ENCODE data around the gene MCOLN2. TPM values are rescaled to one million over a fixed set of nuclear protein-coding genes. Genes with fewer than 3 reads are reported as not detected.

Gene MCOLN2
- total RNA-seq, 2 donors from 2014 or later = 1.1 to 6.8 TPM

DNA sequence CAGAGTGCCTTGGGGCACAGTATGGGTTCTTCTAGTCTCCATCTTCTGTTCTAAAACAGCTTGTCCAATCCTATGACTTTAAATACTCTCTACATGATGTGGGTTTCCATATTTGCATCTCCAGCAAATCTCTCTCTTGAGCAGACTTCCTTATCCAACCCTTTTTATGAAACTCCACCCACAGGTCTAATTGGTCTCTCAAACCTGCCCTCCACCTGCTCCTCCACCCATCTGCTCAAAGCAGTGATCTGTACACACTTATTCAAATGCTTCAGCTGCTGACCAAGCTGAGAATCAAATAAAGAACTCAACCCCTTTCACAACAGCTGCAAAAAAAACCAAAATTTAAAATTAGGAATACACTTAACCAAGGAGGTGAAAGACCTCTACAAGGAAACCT is 11.5 kb downstream of the MCOLN2 start:
- no peaks in the 10 kb centered on the region for H3K9me3 ChIP-seq
- TF ChIP-seq, protein P1, sequence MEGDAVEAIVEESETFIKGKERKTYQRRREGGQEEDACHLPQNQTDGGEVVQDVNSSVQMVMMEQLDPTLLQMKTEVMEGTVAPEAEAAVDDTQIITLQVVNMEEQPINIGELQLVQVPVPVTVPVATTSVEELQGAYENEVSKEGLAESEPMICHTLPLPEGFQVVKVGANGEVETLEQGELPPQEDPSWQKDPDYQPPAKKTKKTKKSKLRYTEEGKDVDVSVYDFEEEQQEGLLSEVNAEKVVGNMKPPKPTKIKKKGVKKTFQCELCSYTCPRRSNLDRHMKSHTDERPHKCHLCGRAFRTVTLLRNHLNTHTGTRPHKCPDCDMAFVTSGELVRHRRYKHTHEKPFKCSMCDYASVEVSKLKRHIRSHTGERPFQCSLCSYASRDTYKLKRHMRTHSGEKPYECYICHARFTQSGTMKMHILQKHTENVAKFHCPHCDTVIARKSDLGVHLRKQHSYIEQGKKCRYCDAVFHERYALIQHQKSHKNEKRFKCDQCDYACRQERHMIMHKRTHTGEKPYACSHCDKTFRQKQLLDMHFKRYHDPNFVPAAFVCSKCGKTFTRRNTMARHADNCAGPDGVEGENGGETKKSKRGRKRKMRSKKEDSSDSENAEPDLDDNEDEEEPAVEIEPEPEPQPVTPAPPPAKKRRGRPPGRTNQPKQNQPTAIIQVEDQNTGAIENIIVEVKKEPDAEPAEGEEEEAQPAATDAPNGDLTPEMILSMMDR (IDR thresholded peaks at IDR 0.05) = no peak
- no peak for TF ChIP-seq POLR2A (IDR thresholded peaks at IDR 0.05)
- no peak for TF ChIP-seq POLR2AphosphoS5 (IDR thresholded peaks at IDR 0.05)
- no peak for DNase-seq (ENCODE audit: low spot score)
- H3K27me3 ChIP-seq (replicated peaks; ENCODE audit: insufficient read depth) = no peaks in the 10 kb centered on the region
- no peak overlapping the region for H3K4me3 ChIP-seq
- intact Hi-C loops (cut with DNase I) = no loop called here
- no peaks in the 10 kb centered on the region for H3K4me1 ChIP-seq (replicated peaks)
- H3K36me3 ChIP-seq = no peaks in the 10 kb centered on the region
- H3K27ac ChIP-seq = no peak overlapping the region

DNA sequence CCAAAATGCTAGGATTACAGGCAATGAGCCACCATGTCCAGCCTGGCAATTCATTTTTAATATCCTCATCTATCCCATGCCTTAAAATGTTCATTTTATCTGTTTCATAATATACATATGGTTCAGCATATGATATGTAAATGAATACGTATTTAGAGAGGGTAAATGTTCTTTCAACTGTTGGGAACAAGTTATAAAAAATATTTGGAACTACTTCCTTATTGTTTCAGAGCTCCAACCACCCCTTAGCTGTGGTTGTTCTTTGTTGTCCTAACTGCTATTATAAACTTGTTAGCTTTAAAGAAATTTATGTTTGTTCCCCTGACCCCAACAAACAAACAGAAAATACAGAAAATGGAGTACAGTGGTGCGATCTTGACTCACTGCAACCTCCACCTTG is 14.5 kb downstream of the MCOLN2 start:
- DNase-seq (ENCODE audit: low spot score) = no peak
- H3K36me3 ChIP-seq = no peaks in the 10 kb centered on the region
- H3K9me3 ChIP-seq = no peaks in the 10 kb centered on the region
- H3K27me3 ChIP-seq (replicated peaks; ENCODE audit: insufficient read depth) = no peaks in the 10 kb centered on the region
- WGBS = 83% methylated on average over 2 of the region's 2 CpGs
- H3K4me3 ChIP-seq = no peak overlapping the region
- no peak overlapping the region for H3K27ac ChIP-seq
- TF ChIP-seq, protein P1 (IDR thresholded peaks at IDR 0.05) = no peak
- no peak for TF ChIP-seq POLR2AphosphoS5 (IDR thresholded peaks at IDR 0.05)
- no peak for TF ChIP-seq POLR2A (IDR thresholded peaks at IDR 0.05)
- intact Hi-C loops (cut with DNase I) = no loop called here
- H3K4me1 ChIP-seq (replicated peaks) = no peaks in the 10 kb centered on the region

- H3K36me3 ChIP-seq = no peaks in the 10 kb centered on the region
- WGBS = 52% methylated on average over 2 of the region's 2 CpGs
- no peaks in the 10 kb centered on the region for H3K4me1 ChIP-seq (replicated peaks)
- no peak overlapping the region for H3K4me3 ChIP-seq
- H3K27ac ChIP-seq = no peak overlapping the region
- no peaks in the 10 kb centered on the region for H3K9me3 ChIP-seq
- DNase-seq (ENCODE audit: low spot score) = no peak
- no peaks in the 10 kb centered on the region for H3K27me3 ChIP-seq (replicated peaks; ENCODE audit: insufficient read depth)
- TF ChIP-seq, protein P1 (IDR thresholded peaks at IDR 0.05) = no peak
- no peak for TF ChIP-seq POLR2AphosphoS5 (IDR thresholded peaks at IDR 0.05)
- TF ChIP-seq POLR2A (IDR thresholded peaks at IDR 0.05) = no peak
- intact Hi-C loops (cut with DNase I) = no loop called here
These were observed 21.9 kb downstream of the MCOLN2 start for GRCh38 chr1:84975035-84975434.

GRCh38 chr1:84973498-84974334 is 23.2 kb downstream of the MCOLN2 start:
- H3K36me3 ChIP-seq = no peaks in the 10 kb centered on the region
- no peaks in the 10 kb centered on the region for H3K27me3 ChIP-seq (replicated peaks; ENCODE audit: insufficient read depth)
- 72% methylated on average over 7 of the region's 7 CpGs for WGBS
- no peak overlapping the region for H3K4me3 ChIP-seq
- H3K9me3 ChIP-seq = no peaks in the 10 kb centered on the region
- no peak for DNase-seq (ENCODE audit: low spot score)
- TF ChIP-seq, protein P1 (IDR thresholded peaks at IDR 0.05) = no peak
- intact Hi-C loops (cut with DNase I) = no loop called here
- no peak overlapping the region for H3K27ac ChIP-seq
- H3K4me1 ChIP-seq (replicated peaks) = no peaks in the 10 kb centered on the region

- intact Hi-C loops (cut with DNase I) = no loop called here
- TF ChIP-seq POLR2AphosphoS5 (IDR thresholded peaks at IDR 0.05) (no peak), POLR2A (IDR thresholded peaks at IDR 0.05) (no peak)
- TF ChIP-seq, protein P1 (IDR thresholded peaks at IDR 0.05) = no peak
- Histone ChIP-seq H3K4me3 (no peak overlapping the region), H3K9me3 (no peaks in the 10 kb centered on the region), H3K4me1 (replicated peaks) (no peaks in the 10 kb centered on the region), H3K27ac (no peak overlapping the region), H3K36me3 (no peaks in the 10 kb centered on the region), H3K27me3 (replicated peaks; ENCODE audit: insufficient read depth) (no peaks in the 10 kb centered on the region)
- no peak for DNase-seq (ENCODE audit: low spot score)
- WGBS = 80% methylated on average over 1 of the region's 1 CpG
These were observed 24.4 kb downstream of the MCOLN2 start for GRCh38 chr1:84972377-84972987.

Measured in prostate gland (tissue), 2 donors.